ENCODE results near the gene LHPP. TPM values are rescaled to one million over a fixed set of nuclear protein-coding genes. Genes with fewer than 3 reads are reported as not detected.

Gene LHPP
- total RNA-seq, 1 donor from 2014 or later, result 22.9 TPM

- intact Hi-C loops (cut with micrococcal nuclease), result loop anchor here (10.0 kb wide), 1 partner anchor 1303 kb away; the partner anchor contains the start of gene HMX2
- H3K9me3 Mint-ChIP-seq, result no peaks in the 10 kb centered on the region
Observed at GRCh38 chr10:124447751-124448466, 13.7 kb upstream of the LHPP start.

DNA sequence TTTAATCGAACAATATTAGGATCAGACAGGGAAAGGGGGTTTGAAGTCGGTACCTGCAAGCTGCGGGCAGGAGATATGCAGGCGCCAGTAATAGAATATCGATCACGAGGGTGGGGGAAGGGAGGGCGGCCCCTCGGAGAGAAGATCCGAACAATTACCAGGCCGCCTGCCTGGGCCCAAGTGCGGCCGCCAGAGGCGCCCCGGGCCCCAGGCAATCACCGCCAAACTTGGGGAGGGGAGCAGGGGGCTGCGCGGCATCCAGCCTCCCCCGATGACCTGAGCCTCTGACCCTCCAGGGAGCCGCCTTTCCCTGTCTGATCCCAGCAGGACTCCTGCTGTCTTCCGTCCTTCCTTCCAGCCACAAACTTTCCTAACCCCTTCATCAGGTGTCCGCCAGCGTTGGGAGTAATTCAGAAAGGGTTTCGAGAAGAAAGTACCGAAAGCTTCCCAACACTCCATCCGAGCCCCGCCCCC is 12.9 kb upstream of the LHPP start:
- Mint-ChIP-seq H3K36me3 (ENCODE audit: low read depth) (no peaks in the 10 kb centered on the region), H3K4me1 (peaks cover 33% of the 10 kb centered on the region), H3K9me3 (no peaks in the 10 kb centered on the region), H3K27me3 (peaks cover 66% of the 10 kb centered on the region), H3K27ac (no peak overlapping the region), H3K4me3 (peak overlapping the region; percentile 33)
- ChIA-PET CTCF (no interaction called here), POLR2A (interaction anchor here (2.1 kb wide), 1 partner anchor 12 kb away, joined by 8 read pairs; the partner anchor contains the start of gene LHPP)
- ATAC-seq (ENCODE audit: low read depth) (no peak), DNase-seq (no peak)
- intact Hi-C loops (cut with micrococcal nuclease), result loop anchor here (10.0 kb wide), 1 partner anchor 1304 kb away; the partner anchor contains the start of gene HMX2
- TF ChIP-seq CTCF (IDR thresholded peaks at IDR 0.05), result no peak

More at GRCh38 chr10:124447751-124448466, 13.7 kb upstream of the LHPP start:
- Mint-ChIP-seq H3K27me3 (peaks cover 63% of the 10 kb centered on the region), H3K4me1 (peaks cover 33% of the 10 kb centered on the region), H3K4me3 (peak overlapping the region; percentile 66), H3K36me3 (ENCODE audit: low read depth) (no peaks in the 10 kb centered on the region), H3K27ac (no peak overlapping the region)
- ATAC-seq (ENCODE audit: low read depth), result no peak
- no peak for DNase-seq
- POLR2A ChIA-PET, result no interaction called here
- TF ChIP-seq CTCF (IDR thresholded peaks at IDR 0.05), result no peak
- CTCF ChIA-PET, result no interaction called here

GRCh38 chr10:124449170-124450011 is 12.2 kb upstream of the LHPP start:
- Mint-ChIP-seq H3K9me3 (no peaks in the 10 kb centered on the region), H3K4me3 (peak overlapping the region; percentile 33), H3K27ac (no peak overlapping the region), H3K4me1 (peaks cover 33% of the 10 kb centered on the region), H3K36me3 (ENCODE audit: low read depth) (no peaks in the 10 kb centered on the region), H3K27me3 (peaks cover 67% of the 10 kb centered on the region)
- ChIA-PET CTCF (no interaction called here), POLR2A (interaction anchor here (2.1 kb wide), 1 partner anchor 12 kb away, joined by 8 read pairs; the partner anchor contains the start of gene LHPP)
- intact Hi-C loops (cut with micrococcal nuclease), result loop anchor here (10.0 kb wide), 1 partner anchor 1305 kb away; the partner anchor contains the start of gene HMX2
- DNase-seq, result no peak
- TF ChIP-seq CTCF (IDR thresholded peaks at IDR 0.05), result no peak
- no peak for ATAC-seq (ENCODE audit: low read depth)

GRCh38 chr10:124450012-124450782 is 11.4 kb upstream of the LHPP start, which contains the start of gene NKX1-2:
TSS of gene NKX1-2 (minus strand) at chr10:124450035. CDS start at chr10:124449943, 92 bp downstream.
- peak within 1 kb of the TSS; percentile 62 for H3K4me3 Mint-ChIP-seq
- TF ChIP-seq CTCF (IDR thresholded peaks at IDR 0.05), result no peak
- intact Hi-C loops (cut with micrococcal nuclease), result no loop called here
- peaks cover 33% of the 10 kb centered on the region for H3K4me1 Mint-ChIP-seq
- no peak within 1 kb of the TSS for H3K27ac Mint-ChIP-seq
- ChIA-PET POLR2A (interaction anchor here (2.1 kb wide), 1 partner anchor 11 kb away, joined by 8 read pairs; the partner anchor contains the start of gene LHPP), CTCF (no interaction called here)
- no peaks in the 10 kb centered on the region for H3K36me3 Mint-ChIP-seq (ENCODE audit: low read depth)
- no peaks in the 10 kb centered on the region for H3K9me3 Mint-ChIP-seq
- ATAC-seq (ENCODE audit: low read depth), result peak; percentile 28
- DNase-seq, result no peak
- peaks cover 71% of the 10 kb centered on the region for H3K27me3 Mint-ChIP-seq

Measured in activated B cell treated with CpG ODN at 0.5 μM for 24 hours (primary cell).